ENCODE data around the gene PRCP.
A peak's percentile ranks its signal among the peaks of the same experiment; 100 is the strongest.

Gene PRCP

DNA sequence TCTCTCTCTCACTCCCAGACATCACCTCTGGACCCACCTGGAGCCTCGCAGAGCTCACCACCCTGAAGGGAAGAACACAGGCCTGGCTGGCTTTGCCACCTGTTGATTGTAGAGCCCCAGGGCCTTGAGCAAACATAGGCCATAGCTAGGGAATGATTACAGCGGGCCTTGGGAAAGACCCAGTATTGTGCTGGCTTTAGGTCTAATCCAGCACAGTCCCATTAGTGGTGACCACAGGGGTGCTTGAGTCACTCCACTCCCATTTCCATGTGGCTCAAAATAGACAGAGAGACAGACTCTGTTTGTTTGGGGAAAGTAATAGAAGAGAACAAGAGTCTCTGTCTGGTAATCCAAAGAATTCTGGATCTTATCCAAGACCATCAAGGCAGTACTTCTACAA is 123.9 kb downstream of the PRCP start:
- DNase-seq = no peak

DNA sequence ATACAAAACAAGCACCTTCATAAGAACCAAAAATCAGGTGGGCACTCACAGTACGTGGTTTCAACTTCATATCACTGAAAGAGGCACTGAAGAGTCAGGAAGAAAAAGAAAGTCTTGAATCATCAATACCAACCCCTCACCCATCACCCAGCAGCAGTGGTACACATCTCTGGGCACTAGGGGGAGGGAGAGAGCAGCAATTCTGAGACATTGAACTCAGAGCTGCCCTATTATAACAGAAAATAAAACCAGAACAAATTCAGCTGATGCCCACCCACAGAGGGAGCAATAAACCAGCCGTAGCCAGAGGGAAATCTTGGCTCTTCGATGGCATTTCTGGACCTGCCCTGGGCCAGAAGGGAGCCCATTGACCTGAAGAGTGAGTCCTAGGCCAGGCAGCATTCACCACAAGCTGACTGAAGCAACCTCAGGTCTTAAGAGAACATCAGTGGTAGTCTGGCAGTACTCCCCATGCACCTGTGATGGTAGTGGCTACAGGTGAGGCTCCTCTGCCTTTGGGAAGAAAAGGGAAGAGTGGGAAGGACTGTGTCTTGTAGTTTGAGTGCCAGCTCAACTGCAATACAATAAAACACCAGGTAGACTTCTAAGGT is 124.4 kb downstream of the PRCP start:
- peak; percentile 60 for DNase-seq

DNA sequence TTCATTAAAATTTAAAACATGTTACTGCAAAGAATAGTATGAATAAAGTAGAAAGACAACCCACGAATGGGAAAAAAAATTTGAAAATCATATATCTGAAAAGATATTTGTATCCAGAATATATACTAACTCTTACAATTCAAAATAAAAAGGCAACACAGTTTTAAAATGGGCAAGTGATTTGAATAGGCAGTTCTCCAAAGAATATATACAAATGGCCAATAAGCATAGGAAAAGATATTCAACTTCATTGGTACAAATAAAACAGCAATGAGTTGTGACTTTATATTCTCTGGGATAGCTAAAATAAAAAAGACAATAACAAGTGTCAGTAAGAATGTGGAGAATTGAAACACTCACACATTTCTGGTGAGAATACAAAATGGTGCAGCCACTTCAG is 125.0 kb downstream of the PRCP start:
- DNase-seq = no peak
